Motor neuron (in vitro differentiated cells): ENCODE data around the gene EBF4. TPM values are rescaled to one million over a fixed set of nuclear protein-coding genes. Genes with fewer than 3 reads are reported as not detected.
A peak's percentile ranks its signal among the peaks of the same experiment; 100 is the strongest.
"Not testable (repeated sequence)": the region's sequence is repeated elsewhere in the genome, so short reads cannot be mapped to it uniquely, and the experiment has no call there.

Experiments used
- ATAC-seq, 8 experiments: fragments of 200-7000 bp; cut with Tn5 transposase; replicated peaks in 6 of 8; 2 replicates each; pipeline ENCODE4 v1.8.0; 2021; ENCODE audit warnings: mild to moderate bottlenecking in 8 of 8, moderate library complexity in 8 of 8
- H3K27ac ChIP-seq, 2 donors: fragments of 250-450 bp; sonication (Bioruptor Pico); 2 replicates each; pipeline ENCODE4 v1.9.0; 2021; ENCODE audit warnings: antibody characterized with exemption in 2 of 2, mild to moderate bottlenecking in 2 of 2, moderate library complexity in 1 of 2
- H3K4me1 ChIP-seq, 2 donors: fragments of 250-450 bp; sonication (Bioruptor Pico); replicated peaks in 1 of 2; 2 replicates each; pipeline ENCODE4 v1.6.1; 2021; ENCODE audit warnings: antibody characterized with exemption in 2 of 2, mild to moderate bottlenecking in 2 of 2, moderate library complexity in 1 of 2
- H3K4me3 ChIP-seq, 5 donors: fragments of 250-450 bp; sonication (Bioruptor Pico); 2 replicates each; pipeline ENCODE4 v1.9.0; 2021; ENCODE audit warnings: antibody characterized with exemption in 5 of 5, mild to moderate bottlenecking in 5 of 5, moderate library complexity in 4 of 5
- WGBS, 10 experiments: fragments of 450-650 bp; shearing (Covaris generic); methylation state at CpG; one replicate each; pipeline ENCODE4 v1.0.0; 2022; 5-methylcytosine and 5-hydroxymethylcytosine counted together
- in situ Hi-C, 9 experiments: fragments of 400-800 bp; cut with MboI; loops; one replicate each; pipeline ENCODE4 v1.15.0; 2021; ENCODE audit warnings: low sequenced_read_pairs in 9 of 9, low pct_unique_long_range_greater_than_20kb in 2 of 9; ENCODE audit not compliant: unreplicated experiment in 9 of 9
- total RNA-seq, 8 experiments: library from RNA; unstranded; fragments of 300-600 nt; gene quantifications; 2 replicates each; pipeline versions ENCODE4 v1.2.3 to v1.2.4, GENCODE V29; 2022

EBF4 gene
- total RNA-seq, 8 experiments from 2014 or later: 1.4 to 14.3 (median 8.2) TPM

GRCh38 chr20:2799688-2800520 is 107.3 kb downstream of the EBF4 start:
- in situ Hi-C loops: no loop called here
- Histone ChIP-seq H3K4me1 (peaks cover 7 to 9% of the 10 kb centered on the region in 2 donors), H3K27ac (peak overlapping the region in 1 of 2 donors; percentile 13), H3K4me3 (peak overlapping the region; percentile 42 to 55 (median 54))
- 0 to 20% (median 2%) methylated on average over 1 to 13 of the region's 61 CpGs for WGBS, 10 experiments
- peak in 7 of 8 experiments; percentile 32 to 74 (median 64) for ATAC-seq

- ATAC-seq: peak in 6 of 8 experiments; percentile 72 to 77 (median 75)
- Histone ChIP-seq H3K4me1 (peaks cover 7 to 9% of the 10 kb centered on the region in 2 donors), H3K27ac (peak within 1 kb of the TSS in 1 of 2 donors; percentile 13), H3K4me3 (peak within 1 kb of the TSS; percentile 42 to 55 (median 54))
- in situ Hi-C loops: no loop called here
- WGBS, 10 experiments: 0 to 8% (median 3%) methylated on average over 2 to 13 of the region's 52 CpGs; no CpG with 5 or more reads in 2 of the 10 experiments
Observed at GRCh38 chr20:2800521-2801285, 108.1 kb downstream of the EBF4 start, which contains the start of gene CPXM1. Gene CPXM1 (minus strand): TSS chr20:2800627. CDS start chr20:2800572, 55 bp downstream.

- in situ Hi-C loops: no loop called here
- no peak for ATAC-seq
- WGBS, 10 experiments: 0 to 50% (median 16%) methylated on average over 1 to 10 of the region's 13 CpGs
- H3K4me3 ChIP-seq: peak overlapping the region in 1 of 5 donors; percentile 55
- no peak overlapping the region for H3K27ac ChIP-seq
- H3K4me1 ChIP-seq: peaks cover 7 to 9% of the 10 kb centered on the region in 2 donors
Observed at GRCh38 chr20:2801286-2801728, 108.7 kb downstream of the EBF4 start.

- H3K4me1 ChIP-seq: peaks cover 5% of the 10 kb centered on the region in 2 donors
- H3K27ac ChIP-seq: no peak overlapping the region
- in situ Hi-C loops: no loop called here
- 46 to 90% (median 54%) methylated on average over 2 to 11 of the region's 16 CpGs; no CpG with 5 or more reads in 2 of the 10 experiments for WGBS, 10 experiments
- no peak overlapping the region for H3K4me3 ChIP-seq
- ATAC-seq: no peak
Observed at GRCh38 chr20:2804041-2804828, 111.7 kb downstream of the EBF4 start.

GRCh38 chr20:2804852-2805688 is 112.5 kb downstream of the EBF4 start:
- H3K4me3 ChIP-seq: no peak overlapping the region
- WGBS, 10 experiments: 0 to 23% (median 8%) methylated on average over 1 to 14 of the region's 49 CpGs; no CpG with 5 or more reads in 6 of the 10 experiments
- ATAC-seq: peak in 5 of 8 experiments; percentile 29 to 63 (median 36)
- in situ Hi-C loops: no loop called here
- no peaks in the 10 kb centered on the region for H3K4me1 ChIP-seq
- no peak overlapping the region for H3K27ac ChIP-seq

GRCh38 chr20:2805689-2806350 is 113.2 kb downstream of the EBF4 start:
- no peak overlapping the region for H3K4me3 ChIP-seq
- WGBS, 10 experiments: 13 to 70% (median 32%) methylated on average over 1 to 12 of the region's 22 CpGs; no CpG with 5 or more reads in 2 of the 10 experiments
- H3K27ac ChIP-seq: no peak overlapping the region
- H3K4me1 ChIP-seq: no peaks in the 10 kb centered on the region
- ATAC-seq: no peak
- in situ Hi-C loops: no loop called here

- Histone ChIP-seq H3K27ac (no peak overlapping the region), H3K4me3 (no peak overlapping the region), H3K4me1 (no peaks in the 10 kb centered on the region)
- ATAC-seq: no peak
- WGBS, 10 experiments: 20 to 71% (median 42%) methylated on average over 1 to 4 of the region's 4 CpGs; no CpG with 5 or more reads in 2 of the 10 experiments
- in situ Hi-C loops: no loop called here
Observed at GRCh38 chr20:2806351-2806701, 113.7 kb downstream of the EBF4 start.

GRCh38 chr20:2807019-2807418 is 114.4 kb downstream of the EBF4 start:
- Histone ChIP-seq H3K27ac (no peak overlapping the region), H3K4me1 (no peaks in the 10 kb centered on the region), H3K4me3 (no peak overlapping the region)
- no peak for ATAC-seq
- in situ Hi-C loops: no loop called here
- WGBS, 10 experiments: 40 to 80% (median 55%) methylated on average over 1 to 2 of the region's 4 CpGs; no CpG with 5 or more reads in 6 of the 10 experiments

GRCh38 chr20:2807929-2808328 is 115.3 kb downstream of the EBF4 start:
- WGBS, 10 experiments: 0 to 90% (median 60%) methylated on average over 1 to 2 of the region's 9 CpGs; no CpG with 5 or more reads in 5 of the 10 experiments
- H3K27ac ChIP-seq, ATAC-seq, H3K4me3 ChIP-seq, H3K4me1 ChIP-seq, in situ Hi-C loops: not testable (repeated sequence)

GRCh38 chr20:2809690-2810089 is 117.1 kb downstream of the EBF4 start:
- Histone ChIP-seq H3K4me3 (no peak overlapping the region), H3K27ac (no peak overlapping the region), H3K4me1 (no peaks in the 10 kb centered on the region)
- in situ Hi-C loops: no loop called here
- no peak for ATAC-seq
- 60 to 100% (median 83%) methylated on average over 1 to 8 of the region's 10 CpGs; no CpG with 5 or more reads in 1 of the 10 experiments for WGBS, 10 experiments
